ENCODE data around the gene SMC1B. TPM values are rescaled to one million over a fixed set of nuclear protein-coding genes. Genes with fewer than 3 reads are reported as not detected.

Gene SMC1B
- total and polyA plus RNA-seq, 4 donors, result 0.02 to 0.05 TPM; not detected in 2

- Histone ChIP-seq H3K9ac (ENCODE audit: low read depth in 1 of 2, low read length in 2 of 2) (no peak overlapping the region), H3K4me1 (ENCODE audit: control insufficient read depth in 4 of 4, insufficient read depth in 4 of 4, low read length in 3 of 4) (no peaks in the 10 kb centered on the region), H3K36me3 (ENCODE audit: control insufficient read depth in 4 of 4, insufficient read depth in 3 of 4, low read depth in 1 of 4, low read length in 3 of 4) (no peaks in the 10 kb centered on the region), H3K27ac (ENCODE audit: low read depth in 1 of 2, low read length in 2 of 2) (no peak overlapping the region), H3K27me3 (ENCODE audit: control insufficient read depth in 4 of 4, insufficient read depth in 4 of 4, low read length in 3 of 4) (no peaks in the 10 kb centered on the region), H3K4me3 (ENCODE audit: low read depth in 1 of 3, low read length in 3 of 3) (no peak overlapping the region), H3K9me3 (ENCODE audit: control insufficient read depth in 4 of 4, low read length in 3 of 4) (no peaks in the 10 kb centered on the region)
- 72% methylated on average over 4 of the region's 4 CpGs for WGBS
- TF ChIP-seq HNF4A (conservative IDR thresholded peaks at IDR 0.05) (no peak), FOXA2 (IDR thresholded peaks at IDR 0.05) (no peak), GABPA (IDR thresholded peaks at IDR 0.05 in 1 of 2, conservative IDR thresholded peaks at IDR 0.05 in 1 of 2) (no peak), ATF3 (IDR thresholded peaks at IDR 0.05) (no peak), YY1 (IDR thresholded peaks at IDR 0.05) (no peak), NR2F2 (IDR thresholded peaks at IDR 0.05) (no peak), MAX (IDR thresholded peaks at IDR 0.05) (no peak)
- DNase-seq (ENCODE audit: low spot score), result no peak
Observed at GRCh38 chr22:45454275-45454674, 40.9 kb upstream of the SMC1B start.

GRCh38 chr22:45453764-45454163 is 40.4 kb upstream of the SMC1B start:
- 94% methylated on average over 6 of the region's 6 CpGs for WGBS
- Histone ChIP-seq H3K4me1 (ENCODE audit: control insufficient read depth in 4 of 4, insufficient read depth in 4 of 4, low read length in 3 of 4) (no peaks in the 10 kb centered on the region), H3K36me3 (ENCODE audit: control insufficient read depth in 4 of 4, insufficient read depth in 3 of 4, low read depth in 1 of 4, low read length in 3 of 4) (no peaks in the 10 kb centered on the region), H3K9ac (ENCODE audit: low read depth in 1 of 2, low read length in 2 of 2) (no peak overlapping the region), H3K4me3 (ENCODE audit: low read depth in 1 of 3, low read length in 3 of 3) (no peak overlapping the region), H3K9me3 (ENCODE audit: control insufficient read depth in 4 of 4, low read length in 3 of 4) (no peaks in the 10 kb centered on the region), H3K27me3 (ENCODE audit: control insufficient read depth in 4 of 4, insufficient read depth in 4 of 4, low read length in 3 of 4) (no peaks in the 10 kb centered on the region), H3K27ac (ENCODE audit: low read depth in 1 of 2, low read length in 2 of 2) (no peak overlapping the region)
- DNase-seq (ENCODE audit: low spot score), result no peak
- TF ChIP-seq RAD21 (IDR thresholded peaks at IDR 0.05) (no peak), GABPA (IDR thresholded peaks at IDR 0.05 in 1 of 2, conservative IDR thresholded peaks at IDR 0.05 in 1 of 2) (no peak), JUND (IDR thresholded peaks at IDR 0.05) (no peak)

GRCh38 chr22:45452565-45453379 is 39.4 kb upstream of the SMC1B start:
- H3K36me3 ChIP-seq (ENCODE audit: control insufficient read depth in 4 of 4, insufficient read depth in 3 of 4, low read depth in 1 of 4, low read length in 3 of 4), result no peaks in the 10 kb centered on the region
- H3K4me3 ChIP-seq (ENCODE audit: low read depth in 1 of 3, low read length in 3 of 3), result no peak overlapping the region
- TF ChIP-seq REST (IDR thresholded peaks at IDR 0.05), result no peak
- no peak for TF ChIP-seq EGR1 (IDR thresholded peaks at IDR 0.05; ENCODE audit: low read depth in 2 of 2)
- TF ChIP-seq HNF4G (IDR thresholded peaks at IDR 0.05), result no peak
- TF ChIP-seq GABPA (IDR thresholded peaks at IDR 0.05 in 1 of 2, conservative IDR thresholded peaks at IDR 0.05 in 1 of 2), result no peak
- TF ChIP-seq RXRA (IDR thresholded peaks at IDR 0.05), result no peak
- TF ChIP-seq FOXA1 (IDR thresholded peaks at IDR 0.05), result no peak
- TF ChIP-seq TAF1 (conservative IDR thresholded peaks at IDR 0.05), result no peak
- no peak for TF ChIP-seq CTCF (IDR thresholded peaks at IDR 0.05; ENCODE audit: low read depth, low read length, missing input control)
- no peak for TF ChIP-seq ATF3 (IDR thresholded peaks at IDR 0.05)
- no peak for TF ChIP-seq HNF4A (conservative IDR thresholded peaks at IDR 0.05)
- no peak for TF ChIP-seq JUND (IDR thresholded peaks at IDR 0.05)
- TF ChIP-seq MAX (IDR thresholded peaks at IDR 0.05), result no peak
- TF ChIP-seq YY1 (IDR thresholded peaks at IDR 0.05), result no peak
- no peak for TF ChIP-seq ZBTB33 (IDR thresholded peaks at IDR 0.05)
- H3K9me3 ChIP-seq (ENCODE audit: control insufficient read depth in 4 of 4, low read length in 3 of 4), result no peaks in the 10 kb centered on the region
- H3K27ac ChIP-seq (ENCODE audit: low read depth in 1 of 2, low read length in 2 of 2), result no peak overlapping the region
- 78% methylated on average over 8 of the region's 8 CpGs for WGBS
- no peaks in the 10 kb centered on the region for H3K4me1 ChIP-seq (ENCODE audit: control insufficient read depth in 4 of 4, insufficient read depth in 4 of 4, low read length in 3 of 4)
- no peaks in the 10 kb centered on the region for H3K27me3 ChIP-seq (ENCODE audit: control insufficient read depth in 4 of 4, insufficient read depth in 4 of 4, low read length in 3 of 4)
- H3K9ac ChIP-seq (ENCODE audit: low read depth in 1 of 2, low read length in 2 of 2), result no peak overlapping the region
- DNase-seq (ENCODE audit: low spot score), result no peak
